A549 (cell line): ENCODE data around the gene RNF141. TPM values are rescaled to one million over a fixed set of nuclear protein-coding genes. Genes with fewer than 3 reads are reported as not detected.

ENCODE experiments used
- ATAC-seq, 2 experiments: fragments of 200-7000 bp in 1 of 2; fragments of >200 bp in 1 of 2; cut with Nextera tagmentation in 1 of 2; cut with Tn5 transposase in 1 of 2; 3 replicates each; pipeline versions ENCODE4 v1.8.0 to v1.9.1; 2018 to 2020; ENCODE audit warnings: mild to moderate bottlenecking in 1 of 2, moderate library complexity in 1 of 2
- CTCF ChIA-PET: fragments of 300-600 bp; sonication (Branson Sonifier 250); formaldehyde crosslinking; extraction: SDS; loops from one replicate; lab custom pipeline; 2021; ENCODE audit warnings: antibody characterized with exemption, inconsistent platforms; lab: Yijun Ruan, JAX
- POLR2A ChIA-PET: fragments of 350-600 bp; formaldehyde crosslinking; extraction: SDS; loops from one replicate; lab custom pipeline; 2021; ENCODE audit warnings: antibody characterized with exemption, inconsistent platforms; lab: Yijun Ruan, JAX
- DNase-seq, 2 experiments: peaks; one replicate each; pipeline versions ENCODE4 v3.0.0 to v3.0.0-alpha.2; 2011 to 2016; ENCODE audit warnings: low read depth in 1 of 2, low spot score in 1 of 2
- FAIRE-seq: peaks from 2 replicates; lab custom pipeline; 2011; peaks lifted over from hg19 to GRCh38; lab: Jason Lieb, UNC
- H3K27ac ChIP-seq, 2 experiments: fragments of >200 bp; sonication (Bioruptor Twin); formaldehyde crosslinking; 3 replicates each; pipeline ENCODE4 v1.5.1; 2016 to 2017
- H3K4me1 ChIP-seq: fragments of >200 bp; sonication (Bioruptor Twin); formaldehyde crosslinking; 3 replicates; pipeline ENCODE4 v1.6.1; 2016
- H3K4me2 ChIP-seq: fragments of >200 bp; sonication (Bioruptor Twin); formaldehyde crosslinking; 3 replicates; pipeline ENCODE4 v1.6.1; 2016
- H3K4me3 ChIP-seq: fragments of >200 bp; sonication (Bioruptor Twin); formaldehyde crosslinking; 3 replicates; pipeline ENCODE4 v1.5.1; 2016
- H3K9me3 ChIP-seq: fragments of >200 bp; sonication (Bioruptor Twin); formaldehyde crosslinking; 3 replicates; pipeline ENCODE4 v1.6.1; 2016
- CBX2 ChIP-seq: fragments of 200-600 bp; sonication (generic); IDR thresholded peaks from 2 replicates; pipeline ENCODE4 v1.6.1; 2016; ENCODE audit warnings: low read depth, mild to moderate bottlenecking, borderline replicate concordance
- CBX8 ChIP-seq: fragments of 200-600 bp; sonication (generic); IDR thresholded peaks from 2 replicates; pipeline ENCODE4 v1.6.1; 2016
- CEBPB ChIP-seq, 2 experiments: fragments of >200 bp in 1 of 2; sonication (Bioruptor Twin) in 1 of 2; formaldehyde crosslinking in 1 of 2; IDR thresholded peaks; 2 replicates each; pipeline ENCODE4 v1.6.1; 2012 to 2016
- EHF ChIP-seq: fragments of 250-450 bp; sonication (Bioruptor Pico); IDR thresholded peaks from 2 replicates; pipeline ENCODE4 v1.5.0; 2020; ENCODE audit warnings: mild to moderate bottlenecking
- ELK1 ChIP-seq: fragments of 150-350 bp; IDR thresholded peaks from 2 replicates; pipeline ENCODE4 v1.6.1; 2014; ENCODE audit warnings: low read depth, mild to moderate bottlenecking, low read length
- FOSL2 ChIP-seq, 2 experiments: fragments of 450-650 bp in 1 of 2; fragments of >200 bp in 1 of 2; sonication (Bioruptor Twin) in 1 of 2; formaldehyde crosslinking; IDR thresholded peaks; 2 replicates each; pipeline versions ENCODE4 v1.5.0 to v1.6.1; 2016 to 2020; ENCODE audit warnings: mild to moderate bottlenecking in 1 of 2, moderate library complexity in 1 of 2
- HDAC2 ChIP-seq: fragments of 200-600 bp; sonication (generic); IDR thresholded peaks from 2 replicates; pipeline ENCODE4 v1.6.1; 2016
- HEYL ChIP-seq: fragments of 250-450 bp; sonication (Bioruptor Pico); IDR thresholded peaks from 2 replicates; pipeline ENCODE4 v1.8.0; 2021; ENCODE audit warnings: mild to moderate bottlenecking, moderate library complexity
- HOXA7 ChIP-seq: fragments of 250-450 bp; sonication (Bioruptor Pico); IDR thresholded peaks from 2 replicates; pipeline ENCODE4 v1.5.0; 2020; ENCODE audit warnings: mild to moderate bottlenecking, moderate library complexity
- HOXB5 ChIP-seq: fragments of 250-450 bp; sonication (Bioruptor Pico); IDR thresholded peaks from 2 replicates; pipeline ENCODE4 v1.5.0; 2020; ENCODE audit warnings: mild to moderate bottlenecking, moderate library complexity
- JUNB ChIP-seq: fragments of >200 bp; sonication (Bioruptor Twin); formaldehyde crosslinking; IDR thresholded peaks from 2 replicates; pipeline ENCODE4 v1.6.1; 2016
- KDM1A ChIP-seq: fragments of 200-600 bp; sonication (generic); IDR thresholded peaks from 2 replicates; pipeline ENCODE4 v1.6.1; 2016; ENCODE audit warnings: low read depth, mild to moderate bottlenecking
- MAZ ChIP-seq: fragments of 150-350 bp; IDR thresholded peaks from 2 replicates; pipeline ENCODE4 v1.6.1; 2014; ENCODE audit warnings: antibody characterized with exemption, low read depth, low read length, borderline replicate concordance
- POLR2A ChIP-seq: IDR thresholded peaks from 2 replicates; pipeline ENCODE4 v1.6.1; 2012; ENCODE audit warnings: mild to moderate bottlenecking, low read length
- RAD21 ChIP-seq, 2 experiments: fragments of >200 bp in 1 of 2; sonication (Bioruptor Twin) in 1 of 2; formaldehyde crosslinking in 1 of 2; IDR thresholded peaks in 1 of 2; conservative IDR thresholded peaks in 1 of 2; 2 replicates in 1 of 2; 3 replicates in 1 of 2; pipeline ENCODE4 v1.6.1; 2012 to 2018; ENCODE audit warnings: inconsistent platforms in 1 of 2
- RCOR1 ChIP-seq: fragments of 150-350 bp; IDR thresholded peaks from 2 replicates; pipeline ENCODE4 v1.6.1; 2014; ENCODE audit warnings: antibody characterized with exemption, low read length, low read depth
- REST ChIP-seq: fragments of 200-600 bp; sonication (generic); IDR thresholded peaks from 2 replicates; pipeline ENCODE4 v1.6.1; 2016; ENCODE audit warnings: antibody characterized with exemption, mild to moderate bottlenecking, moderate library complexity
- RFX5 ChIP-seq: fragments of 450-650 bp; IDR thresholded peaks from 2 replicates; pipeline ENCODE4 v1.7.1; 2014; ENCODE audit warnings: antibody characterized with exemption, mild to moderate bottlenecking, moderate library complexity
- RNF2 ChIP-seq: fragments of 200-600 bp; sonication (generic); IDR thresholded peaks from 2 replicates; pipeline ENCODE4 v1.6.1; 2016; ENCODE audit warnings: low read depth, mild to moderate bottlenecking, antibody characterized with exemption, moderate library complexity, borderline replicate concordance
- SREBF2 ChIP-seq: fragments of 450-650 bp; IDR thresholded peaks from 2 replicates; pipeline ENCODE4 v1.6.1; 2014; ENCODE audit warnings: mild to moderate bottlenecking, moderate library complexity
- ZC3H11A ChIP-seq: fragments of 450-650 bp; IDR thresholded peaks from 2 replicates; pipeline ENCODE4 v1.6.1; 2014; ENCODE audit warnings: antibody characterized with exemption, mild to moderate bottlenecking
- ZNF302 ChIP-seq: fragments of 250-450 bp; sonication (Bioruptor Pico); IDR thresholded peaks from 2 replicates; pipeline ENCODE4 v1.9.0; 2021; ENCODE audit warnings: inconsistent platforms, mild to moderate bottlenecking, moderate library complexity
- ZSCAN20 ChIP-seq: fragments of 250-450 bp; sonication (Bioruptor Pico); IDR thresholded peaks from 2 replicates; pipeline ENCODE4 v1.8.0; 2022; ENCODE audit warnings: mild to moderate bottlenecking, moderate library complexity
- WGBS: methylation state at CpG from one replicate; pipeline ENCODE4 v1.1.6; 2017; ENCODE audit errors: missing lambda C conversion rate; 5-methylcytosine and 5-hydroxymethylcytosine counted together
- polyA plus RNA-seq, 4 experiments: library from polyadenylated mRNA; depleted of rRNA in 3 of 4; stranded (reverse); fragments of >200 nt; fragmentation: RNase III in 1 of 4; extraction: RNeasy Plus Mini Kit Qiagen cat#74134 plus additional on column Dnase treatment in 1 of 4; gene quantifications; 2 replicates in 3 of 4; 3 replicates in 1 of 4; pipeline ENCODE4 v1.2.3, GENCODE V29; 2011 to 2017
- TF ChIP-seq, protein P1 (sequence below): fragments of 250-450 bp; sonication (Bioruptor Pico); IDR thresholded peaks from 2 replicates; pipeline ENCODE4 v1.5.0; 2021; ENCODE audit warnings: mild to moderate bottlenecking, moderate library complexity, borderline replicate concordance
- TF ChIP-seq, protein P2 (sequence below): IDR thresholded peaks from 2 replicates; pipeline ENCODE4 v1.6.1; 2012; ENCODE audit warnings: low read depth, borderline replicate concordance
- TF ChIP-seq, protein P3 (sequence below): IDR thresholded peaks from 2 replicates; pipeline ENCODE4 v1.6.1; 2012

Gene RNF141
- polyA plus RNA-seq, 2 of the 4 experiments (the other 2 are of a cell fraction) = 16.8 to 33.3 TPM

DNA sequence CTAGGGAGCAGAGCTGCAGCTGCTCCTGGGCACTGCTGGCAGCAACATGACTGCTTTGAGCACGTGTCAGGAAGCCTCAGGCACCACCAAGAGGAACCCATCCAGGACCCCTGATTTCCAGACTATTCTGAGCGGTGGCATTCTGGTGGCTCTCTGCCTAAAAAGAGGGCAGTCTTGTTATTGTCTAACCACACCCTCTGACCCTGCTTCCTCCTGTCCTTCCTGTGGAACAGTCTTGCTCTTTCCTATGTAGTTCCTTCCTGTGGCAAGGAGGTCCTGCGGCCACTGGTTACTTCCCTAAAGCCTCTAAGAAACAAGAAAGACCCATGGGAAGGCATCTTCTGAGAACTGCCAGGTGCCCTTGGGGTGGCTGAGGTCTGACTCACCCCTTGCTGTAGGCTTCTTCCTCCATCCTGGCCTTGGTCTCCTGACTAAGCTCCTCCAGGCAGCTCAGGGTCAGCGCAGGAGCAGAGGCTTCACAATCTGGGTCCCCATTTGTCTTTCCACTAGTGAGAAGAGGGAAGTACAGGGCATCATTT is 40.6 kb upstream of the RNF141 start:
- POLR2A ChIA-PET = no interaction called here
- H3K4me1 ChIP-seq = no peaks in the 10 kb centered on the region
- H3K4me2 ChIP-seq = no peak overlapping the region
- H3K9me3 ChIP-seq = no peaks in the 10 kb centered on the region
- CTCF ChIA-PET = no interaction called here
- H3K4me3 ChIP-seq = no peak overlapping the region
- ATAC-seq (no peak), DNase-seq (no peak), FAIRE-seq (no peak)
- 71% methylated on average over 4 of the region's 4 CpGs for WGBS
- no peak overlapping the region for H3K27ac ChIP-seq
- TF ChIP-seq ELK1 (no peak), CEBPB (IDR thresholded peaks at IDR 0.05) (no peak), SREBF2 (no peak), RCOR1 (no peak), RFX5 (no peak), HOXA7 (no peak), POLR2A (no peak), MAZ (no peak), CBX2 (no peak)
- TF ChIP-seq, protein P1, sequence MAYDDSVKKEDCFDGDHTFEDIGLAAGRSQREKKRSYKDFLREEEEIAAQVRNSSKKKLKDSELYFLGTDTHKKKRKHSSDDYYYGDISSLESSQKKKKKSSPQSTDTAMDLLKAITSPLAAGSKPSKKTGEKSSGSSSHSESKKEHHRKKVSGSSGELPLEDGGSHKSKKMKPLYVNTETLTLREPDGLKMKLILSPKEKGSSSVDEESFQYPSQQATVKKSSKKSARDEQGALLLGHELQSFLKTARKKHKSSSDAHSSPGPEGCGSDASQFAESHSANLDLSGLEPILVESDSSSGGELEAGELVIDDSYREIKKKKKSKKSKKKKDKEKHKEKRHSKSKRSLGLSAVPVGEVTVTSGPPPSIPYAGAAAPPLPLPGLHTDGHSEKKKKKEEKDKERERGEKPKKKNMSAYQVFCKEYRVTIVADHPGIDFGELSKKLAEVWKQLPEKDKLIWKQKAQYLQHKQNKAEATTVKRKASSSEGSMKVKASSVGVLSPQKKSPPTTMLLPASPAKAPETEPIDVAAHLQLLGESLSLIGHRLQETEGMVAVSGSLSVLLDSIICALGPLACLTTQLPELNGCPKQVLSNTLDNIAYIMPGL (CRISPR knock-in tag) = no peak
- TF ChIP-seq, protein P2, sequence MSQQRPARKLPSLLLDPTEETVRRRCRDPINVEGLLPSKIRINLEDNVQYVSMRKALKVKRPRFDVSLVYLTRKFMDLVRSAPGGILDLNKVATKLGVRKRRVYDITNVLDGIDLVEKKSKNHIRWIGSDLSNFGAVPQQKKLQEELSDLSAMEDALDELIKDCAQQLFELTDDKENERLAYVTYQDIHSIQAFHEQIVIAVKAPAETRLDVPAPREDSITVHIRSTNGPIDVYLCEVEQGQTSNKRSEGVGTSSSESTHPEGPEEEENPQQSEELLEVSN = no peak

GRCh38 chr11:10580623-10581022 is 39.6 kb upstream of the RNF141 start:
- Histone ChIP-seq H3K4me3 (no peak overlapping the region), H3K27ac (no peak overlapping the region), H3K9me3 (no peaks in the 10 kb centered on the region)
- ChIA-PET POLR2A (no interaction called here), CTCF (interaction anchor here (0.6 to 0.7 kb wide), 2 partner anchors 17 to 156 kb away, joined by 3 read pairs; no protein-coding TSS in a partner anchor)
- TF ChIP-seq HOXB5 (CRISPR knock-in tag) = no peak
- TF ChIP-seq CEBPB (IDR thresholded peaks at IDR 0.05) = no peak
- TF ChIP-seq HEYL (CRISPR knock-in tag) = no peak
- no peak for TF ChIP-seq FOSL2 (IDR thresholded peaks at IDR 0.05)
- no peak for TF ChIP-seq FOSL2 (CRISPR knock-in tag; IDR thresholded peaks at IDR 0.05)
- TF ChIP-seq, protein P3, sequence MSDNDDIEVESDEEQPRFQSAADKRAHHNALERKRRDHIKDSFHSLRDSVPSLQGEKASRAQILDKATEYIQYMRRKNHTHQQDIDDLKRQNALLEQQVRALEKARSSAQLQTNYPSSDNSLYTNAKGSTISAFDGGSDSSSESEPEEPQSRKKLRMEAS = no peak
- TF ChIP-seq RNF2 = no peak
- TF ChIP-seq CBX8 = no peak
- no peak for TF ChIP-seq ZC3H11A
- TF ChIP-seq, all 56 proteins: peak for 0
- Histone ChIP-seq H3K4me2 (no peak overlapping the region), H3K4me1 (no peaks in the 10 kb centered on the region)
- DNase-seq (no peak), ATAC-seq (no peak), FAIRE-seq (no peak)
- WGBS = 57% methylated on average over 4 of the region's 4 CpGs

- POLR2A ChIA-PET = interaction anchor here (0.7 kb wide), 1 partner anchor 14 kb away, joined by 3 read pairs; no protein-coding TSS in a partner anchor
- H3K27ac ChIP-seq = no peak overlapping the region
- no peaks in the 10 kb centered on the region for H3K4me1 ChIP-seq
- H3K9me3 ChIP-seq = no peaks in the 10 kb centered on the region
- 34% methylated on average over 3 of the region's 3 CpGs for WGBS
- TF ChIP-seq JUNB (no peak), CBX8 (no peak), RAD21 (conservative IDR thresholded peaks at IDR 0.05 in 1 of 2, IDR thresholded peaks at IDR 0.05 in 1 of 2) (no peak), ZSCAN20 (CRISPR knock-in tag) (no peak), HDAC2 (no peak), EHF (CRISPR knock-in tag) (no peak), REST (no peak), KDM1A (no peak), ZNF302 (CRISPR knock-in tag) (no peak)
- TF ChIP-seq, all 56 proteins: peak for 0
- CTCF ChIA-PET = interaction anchor here (0.6 to 1.1 kb wide), 3 partner anchors 16 to 150 kb away, joined by 3 to 4 read pairs (median 3); no protein-coding TSS in a partner anchor
- FAIRE-seq = no peak
- no peak for ATAC-seq
- H3K4me3 ChIP-seq = no peak overlapping the region
- no peak overlapping the region for H3K4me2 ChIP-seq
- DNase-seq = no peak
Observed at GRCh38 chr11:10579700-10580099, 38.7 kb upstream of the RNF141 start.
